Measurements from ENCODE around the gene RASSF7. TPM values are rescaled to one million over a fixed set of nuclear protein-coding genes. Genes with fewer than 3 reads are reported as not detected.
A peak's percentile ranks its signal among the peaks of the same experiment; 100 is the strongest.

Gene RASSF7
- total RNA-seq, 1 donor from 2014 or later, result 32.3 TPM

DNA sequence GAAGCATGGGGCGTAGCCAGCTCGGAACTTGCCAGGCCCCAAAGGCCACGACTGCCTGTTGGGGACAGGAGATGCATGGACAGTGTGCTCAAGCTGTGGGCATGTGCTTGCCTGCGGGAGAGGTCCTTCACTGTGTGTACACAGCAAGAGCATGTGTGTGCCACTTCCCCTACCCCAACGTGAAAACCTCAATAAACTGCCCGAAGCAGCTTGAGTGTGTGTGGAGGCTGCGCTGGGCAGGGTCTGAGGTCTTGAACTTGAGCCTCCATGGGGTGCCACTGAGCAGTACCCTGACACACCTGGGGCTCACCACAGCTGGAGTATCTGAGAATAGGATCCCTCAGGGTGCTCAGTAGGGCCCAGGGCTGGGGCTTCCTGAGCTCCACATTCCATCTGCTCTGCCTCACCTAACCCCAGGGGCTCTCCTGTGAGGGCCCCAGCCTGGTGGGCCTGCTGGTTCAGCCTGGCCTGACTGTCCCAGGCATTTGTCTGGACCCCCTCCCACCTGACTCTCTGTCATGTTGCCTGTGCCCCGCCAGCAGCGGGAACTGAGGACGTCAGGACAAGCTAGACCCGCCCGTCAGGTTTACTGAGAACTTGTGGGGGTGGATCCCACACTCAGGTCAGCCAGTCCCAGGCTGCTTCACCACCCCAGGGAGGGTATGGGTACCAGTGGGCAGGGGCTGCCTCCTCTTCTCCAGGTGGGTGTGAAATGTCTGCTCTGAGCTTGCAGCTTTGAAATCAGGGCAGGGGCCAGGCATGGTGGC lies 3.2 kb downstream of the RASSF7 start:
- no peaks in the 10 kb centered on the region for H3K27me3 Mint-ChIP-seq (ENCODE audit: low read depth, unreplicated experiment)
- Histone ChIP-seq H4K20me1 (ENCODE audit: insufficient read depth, low read length) (no peaks in the 10 kb centered on the region), H3K79me2 (ENCODE audit: insufficient read depth, low read length) (no peaks in the 10 kb centered on the region), H3K27me3 (ENCODE audit: insufficient read depth, low read length) (peaks cover 5% of the 10 kb centered on the region), H3K9me3 (ENCODE audit: insufficient read depth, low read depth, low read length) (no peaks in the 10 kb centered on the region), H3K4me3 (ENCODE audit: insufficient read depth, low read depth, low read length) (no peak overlapping the region), H3K36me3 (ENCODE audit: insufficient read depth, low read length) (no peaks in the 10 kb centered on the region), H3K4me2 (ENCODE audit: low read length) (no peak overlapping the region), H3K9ac (ENCODE audit: low read length) (no peak overlapping the region), H3K27ac (ENCODE audit: low read depth, low read length) (no peak overlapping the region), H3K4me1 (ENCODE audit: insufficient read depth, low read length) (peaks cover 11% of the 10 kb centered on the region), H2AFZ (ENCODE audit: low read depth, low read length) (no peak overlapping the region)
- TF ChIP-seq EZH2 (IDR thresholded peaks at IDR 0.05; ENCODE audit: insufficient read depth, low read length), result no peak
- TF ChIP-seq CTCF (IDR thresholded peaks at IDR 0.05; ENCODE audit: insufficient read depth, low read depth, low read length), result no peak
- H3K9me3 Mint-ChIP-seq (ENCODE audit: unreplicated experiment), result peaks cover 2% of the 10 kb centered on the region
- no peak overlapping the region for H3K4me3 Mint-ChIP-seq (ENCODE audit: unreplicated experiment)
- H3K36me3 Mint-ChIP-seq (ENCODE audit: low read depth, unreplicated experiment), result peaks cover 9% of the 10 kb centered on the region
- DNase-seq (ENCODE audit: low read depth) (no peak), FAIRE-seq (no peak)
- H3K4me1 Mint-ChIP-seq (ENCODE audit: low read depth, unreplicated experiment), result peaks cover 7% of the 10 kb centered on the region
- H3K27ac Mint-ChIP-seq (ENCODE audit: unreplicated experiment), result no peak overlapping the region

GRCh38 chr11:565921-566509 lies 5.2 kb downstream of the RASSF7 start:
- no peaks in the 10 kb centered on the region for H3K79me2 ChIP-seq (ENCODE audit: insufficient read depth, low read length)
- no peaks in the 10 kb centered on the region for H3K27me3 Mint-ChIP-seq (ENCODE audit: low read depth, unreplicated experiment)
- H4K20me1 ChIP-seq (ENCODE audit: insufficient read depth, low read length), result no peaks in the 10 kb centered on the region
- DNase-seq (ENCODE audit: low read depth) (no peak), FAIRE-seq (no peak)
- no peak overlapping the region for H3K4me3 ChIP-seq (ENCODE audit: insufficient read depth, low read depth, low read length)
- peak overlapping the region; percentile 60 for H3K4me3 Mint-ChIP-seq (ENCODE audit: unreplicated experiment)
- H3K9me3 Mint-ChIP-seq (ENCODE audit: unreplicated experiment), result no peaks in the 10 kb centered on the region
- TF ChIP-seq EZH2 (IDR thresholded peaks at IDR 0.05; ENCODE audit: insufficient read depth, low read length) (no peak), CTCF (IDR thresholded peaks at IDR 0.05; ENCODE audit: insufficient read depth, low read depth, low read length) (no peak)
- H3K9me3 ChIP-seq (ENCODE audit: insufficient read depth, low read depth, low read length), result no peaks in the 10 kb centered on the region
- no peak overlapping the region for H3K27ac Mint-ChIP-seq (ENCODE audit: unreplicated experiment)
- H3K36me3 ChIP-seq (ENCODE audit: insufficient read depth, low read length), result no peaks in the 10 kb centered on the region
- no peak overlapping the region for H3K9ac ChIP-seq (ENCODE audit: low read length)
- no peak overlapping the region for H3K27ac ChIP-seq (ENCODE audit: low read depth, low read length)
- peaks cover 3% of the 10 kb centered on the region for H3K4me1 Mint-ChIP-seq (ENCODE audit: low read depth, unreplicated experiment)
- H3K36me3 Mint-ChIP-seq (ENCODE audit: low read depth, unreplicated experiment), result peaks cover 8% of the 10 kb centered on the region
- H2AFZ ChIP-seq (ENCODE audit: low read depth, low read length), result no peak overlapping the region
- peaks cover 8% of the 10 kb centered on the region for H3K4me1 ChIP-seq (ENCODE audit: insufficient read depth, low read length)
- H3K27me3 ChIP-seq (ENCODE audit: insufficient read depth, low read length), result no peaks in the 10 kb centered on the region
- no peak overlapping the region for H3K4me2 ChIP-seq (ENCODE audit: low read length)
